PC-9 (cell line): ENCODE data around the gene BAIAP2. TPM values are rescaled to one million over a fixed set of nuclear protein-coding genes. Genes with fewer than 3 reads are reported as not detected.
A peak's percentile ranks its signal among the peaks of the same experiment; 100 is the strongest.

ENCODE experiments used
- BruUV-seq: library from RNA; stranded (reverse); fragments of 400-500 nt; replicated peaks from 2 replicates; lab custom pipeline; 2021; lab: Mats Ljungman, UMichigan
- CTCF ChIA-PET: fragments of 300-600 bp; sonication (Branson Sonifier 250); formaldehyde crosslinking; loops from one replicate; lab custom pipeline; 2022; ENCODE audit warnings: antibody characterized with exemption; lab: Charles Lee
- POLR2A ChIA-PET: fragments of 300-600 bp; sonication (Branson Sonifier 250); formaldehyde crosslinking; loops from one replicate; lab custom pipeline; 2022; ENCODE audit warnings: antibody characterized with exemption; ENCODE audit not compliant: unreplicated experiment; lab: Charles Lee
- DNase-seq, 2 experiments: peaks; one replicate each; pipeline versions ENCODE4 v3.0.0 to v3.0.0-alpha.2; 2015 to 2022; ENCODE audit warnings: mixed read lengths in 1 of 2
- H2AFZ ChIP-seq: fragments of 200-600 bp; sonication (generic); 2 replicates; pipeline ENCODE4 v1.8.1; 2017; ENCODE audit warnings: antibody characterized with exemption
- H3F3A ChIP-seq: fragments of 200-600 bp; sonication (generic); 2 replicates; pipeline ENCODE4 v1.8.1; 2017; ENCODE audit warnings: antibody characterized with exemption, mild to moderate bottlenecking, low read depth; ENCODE audit not compliant: insufficient read depth
- H3K27ac ChIP-seq: fragments of 200-600 bp; sonication (generic); 2 replicates; pipeline ENCODE4 v1.6.1; 2016; ENCODE audit warnings: mixed run types
- H3K27me3 ChIP-seq: fragments of 200-600 bp; sonication (generic); 2 replicates; pipeline ENCODE4 v1.6.1; 2016; ENCODE audit warnings: low read depth, mixed run types; ENCODE audit not compliant: insufficient read depth
- H3K36me3 ChIP-seq: fragments of 200-600 bp; sonication (generic); 2 replicates; pipeline ENCODE4 v1.6.1; 2016; ENCODE audit warnings: low read depth, mixed run types
- H3K4me1 ChIP-seq: fragments of 200-600 bp; sonication (generic); replicated peaks from 2 replicates; pipeline ENCODE4 v1.6.1; 2016; ENCODE audit warnings: mixed run types; ENCODE audit not compliant: insufficient read depth
- H3K4me2 ChIP-seq: fragments of 200-600 bp; sonication (generic); 2 replicates; pipeline ENCODE4 v1.6.1; 2017; ENCODE audit warnings: mixed run types
- H3K4me3 ChIP-seq: fragments of 200-600 bp; sonication (generic); 2 replicates; pipeline ENCODE4 v1.6.1; 2016; ENCODE audit warnings: mixed run types
- H3K79me2 ChIP-seq: fragments of 200-600 bp; sonication (generic); 2 replicates; pipeline ENCODE4 v1.6.1; 2017; ENCODE audit warnings: low read depth, mixed run types
- H3K9me2 ChIP-seq: fragments of 200-600 bp; sonication (generic); 2 replicates; pipeline ENCODE4 v1.8.1; 2017; ENCODE audit warnings: mild to moderate bottlenecking; ENCODE audit not compliant: insufficient read depth
- H3K9me3 ChIP-seq: fragments of 200-600 bp; sonication (generic); 2 replicates; pipeline ENCODE4 v1.8.1; 2016; ENCODE audit warnings: low read depth; ENCODE audit not compliant: insufficient read depth
- H4K20me1 ChIP-seq: fragments of 200-600 bp; sonication (generic); 2 replicates; pipeline ENCODE4 v1.8.1; 2017; ENCODE audit not compliant: insufficient read depth
- EZH2 ChIP-seq: fragments of 200-600 bp; sonication (generic); IDR thresholded peaks from 2 replicates; pipeline ENCODE4 v1.8.0; 2017; ENCODE audit warnings: antibody characterized with exemption, low read depth
- intact Hi-C: fragments of 100-400 bp; cut with micrococcal nuclease; formaldehyde crosslinking; loops from one replicate; pipeline ENCODE4 v1.10.0; 2022; ENCODE audit not compliant: unreplicated experiment
- total RNA-seq: library from RNA; stranded (reverse); gene quantifications from 2 replicates; pipeline ENCODE4 v1.2.3, GENCODE V29; 2021
- TF ChIP-seq, protein P1 (sequence below): fragments of 200-600 bp; sonication (generic); conservative IDR thresholded peaks from 2 replicates; pipeline ENCODE4 v1.6.1; 2017; ENCODE audit warnings: mixed run types, antibody characterized with exemption, mild to moderate bottlenecking, moderate library complexity

The BAIAP2 gene
- total RNA-seq, 1 experiment from 2014 or later = 125 TPM

DNA sequence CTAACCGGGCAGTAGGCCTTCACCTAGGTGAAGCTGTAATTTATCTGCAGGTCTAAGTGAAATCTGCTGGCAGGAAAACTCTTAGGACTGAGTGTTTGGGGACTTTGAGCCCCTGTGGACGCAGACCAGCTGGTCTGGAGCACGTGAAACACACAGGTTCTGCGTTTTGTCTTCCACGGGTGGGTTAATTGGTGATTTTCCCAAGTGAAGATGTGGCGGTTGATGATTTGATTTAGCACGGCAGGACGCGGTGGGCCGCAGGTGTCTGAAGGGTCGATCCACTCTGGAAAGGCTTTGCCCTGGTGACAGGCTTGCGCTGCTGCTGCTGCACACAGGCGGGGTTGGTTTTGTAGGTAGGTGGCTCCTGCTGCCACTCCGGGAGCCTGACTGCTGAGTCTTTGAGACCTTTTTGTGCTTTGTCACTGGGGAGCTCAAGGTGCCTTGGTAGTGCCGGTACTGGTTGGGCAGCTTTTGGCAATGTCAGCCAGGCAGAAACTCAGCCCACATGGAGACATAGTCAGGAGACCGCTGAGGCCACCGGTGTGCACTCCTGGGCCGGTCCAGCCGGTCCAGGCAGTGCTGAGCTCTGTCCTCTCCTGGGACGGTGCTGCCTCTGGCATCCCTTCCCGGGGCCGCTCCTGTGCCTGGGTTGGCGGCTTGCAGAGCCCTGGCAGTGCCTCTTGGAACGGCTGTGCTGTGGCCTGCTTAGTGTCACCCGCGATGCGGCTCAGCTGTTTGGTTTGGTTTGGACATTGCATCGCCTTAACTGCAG is 2.3 kb downstream of the BAIAP2 start:
- Histone ChIP-seq H3K4me3 (peak overlapping the region; percentile 66), H3F3A (peaks cover 17% of the 10 kb centered on the region; the same call in 1 of the 2 replicates), H3K9me2 (no peaks in the 10 kb centered on the region), H3K79me2 (peaks cover 62% of the 10 kb centered on the region), H2AFZ (no peak overlapping the region), H4K20me1 (peaks cover 14% of the 10 kb centered on the region; the same call in 1 of the 2 replicates), H3K4me1 (peaks cover 51% of the 10 kb centered on the region), H3K27ac (peak overlapping the region; percentile 93), H3K36me3 (no peaks in the 10 kb centered on the region), H3K27me3 (no peaks in the 10 kb centered on the region), H3K9me3 (no peaks in the 10 kb centered on the region), H3K4me2 (peak overlapping the region; percentile 98)
- intact Hi-C loops = loop anchor here (1.0 kb wide), 4 partner anchors 13 to 58 kb away; no protein-coding TSS in a partner anchor
- ChIA-PET POLR2A (interaction anchor here (0.5 to 1.5 kb wide), 16 partner anchors 8 to 949 kb away, joined by 3 to 26 read pairs (median 4); no protein-coding TSS in a partner anchor), CTCF (interaction anchor here (0.7 to 1.2 kb wide), 4 partner anchors 12 to 65 kb away, joined by 3 to 4 read pairs (median 4); no protein-coding TSS in a partner anchor)
- TSS peak; percentile 76 for BruUV-seq
- peak; percentile 95 to 96 for DNase-seq
- TF ChIP-seq, protein P1, sequence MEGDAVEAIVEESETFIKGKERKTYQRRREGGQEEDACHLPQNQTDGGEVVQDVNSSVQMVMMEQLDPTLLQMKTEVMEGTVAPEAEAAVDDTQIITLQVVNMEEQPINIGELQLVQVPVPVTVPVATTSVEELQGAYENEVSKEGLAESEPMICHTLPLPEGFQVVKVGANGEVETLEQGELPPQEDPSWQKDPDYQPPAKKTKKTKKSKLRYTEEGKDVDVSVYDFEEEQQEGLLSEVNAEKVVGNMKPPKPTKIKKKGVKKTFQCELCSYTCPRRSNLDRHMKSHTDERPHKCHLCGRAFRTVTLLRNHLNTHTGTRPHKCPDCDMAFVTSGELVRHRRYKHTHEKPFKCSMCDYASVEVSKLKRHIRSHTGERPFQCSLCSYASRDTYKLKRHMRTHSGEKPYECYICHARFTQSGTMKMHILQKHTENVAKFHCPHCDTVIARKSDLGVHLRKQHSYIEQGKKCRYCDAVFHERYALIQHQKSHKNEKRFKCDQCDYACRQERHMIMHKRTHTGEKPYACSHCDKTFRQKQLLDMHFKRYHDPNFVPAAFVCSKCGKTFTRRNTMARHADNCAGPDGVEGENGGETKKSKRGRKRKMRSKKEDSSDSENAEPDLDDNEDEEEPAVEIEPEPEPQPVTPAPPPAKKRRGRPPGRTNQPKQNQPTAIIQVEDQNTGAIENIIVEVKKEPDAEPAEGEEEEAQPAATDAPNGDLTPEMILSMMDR = no peak
- no peak for TF ChIP-seq EZH2

DNA sequence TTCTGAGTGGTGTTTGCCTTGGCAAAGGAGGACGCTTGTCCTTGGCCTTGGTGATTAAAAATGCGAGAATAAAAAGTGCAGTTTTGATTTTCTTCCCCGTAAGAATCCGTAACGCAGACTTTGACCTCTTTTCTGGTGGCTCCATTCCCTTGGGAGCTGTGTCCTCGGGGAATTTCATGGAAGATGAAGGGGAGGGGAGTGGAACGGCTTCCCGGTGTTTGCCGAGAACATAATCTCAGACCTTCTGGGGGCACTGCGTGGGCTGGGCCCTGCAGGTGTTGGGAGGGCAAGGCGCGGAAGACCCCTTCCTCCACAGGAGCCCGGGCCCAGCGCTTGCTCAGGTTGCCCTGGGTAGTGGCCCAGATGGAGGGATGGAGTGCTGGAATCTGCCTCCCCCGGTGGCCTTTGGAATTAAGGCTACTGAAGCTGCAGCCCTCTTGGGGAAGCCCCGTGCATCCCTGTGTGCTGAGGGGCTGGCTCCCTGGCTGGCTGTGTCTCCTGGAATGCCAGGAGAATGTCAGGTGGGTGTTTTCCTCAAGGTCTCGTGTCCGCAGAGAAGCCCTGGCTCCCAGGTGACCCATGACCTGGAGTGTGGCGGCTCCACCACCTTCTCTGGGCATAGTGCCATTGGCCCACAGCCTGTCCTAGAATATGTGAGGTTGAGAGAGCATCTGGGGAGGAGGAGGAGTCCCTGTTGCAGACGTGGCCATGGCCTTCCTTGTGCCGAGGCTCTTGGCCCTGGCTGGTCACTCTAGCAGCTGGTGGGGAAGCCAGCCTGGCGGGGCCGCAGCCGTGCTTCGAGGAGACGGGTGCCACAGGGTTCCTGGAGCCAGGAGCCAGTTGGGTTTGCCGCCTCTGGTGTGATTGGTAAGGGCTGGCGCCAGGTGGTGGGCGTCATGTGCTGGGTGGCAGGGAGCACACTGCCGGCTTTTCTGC is 3.1 kb downstream of the BAIAP2 start:
- CTCF ChIA-PET = interaction anchor here (0.7 to 1.2 kb wide), 2 partner anchors 57 to 60 kb away, joined by 3 to 4 read pairs; no protein-coding TSS in a partner anchor
- DNase-seq = peak; percentile 74 to 86
- TF ChIP-seq, protein P1 = no peak
- no peak for TF ChIP-seq EZH2
- no peaks in the 10 kb centered on the region for H3K9me3 ChIP-seq
- peak overlapping the region; percentile 98 for H3K4me2 ChIP-seq
- no peaks in the 10 kb centered on the region for H3K9me2 ChIP-seq
- intact Hi-C loops = loop anchor here (1.0 kb wide), 4 partner anchors 12 to 57 kb away; no protein-coding TSS in a partner anchor
- no peaks in the 10 kb centered on the region for H3K27me3 ChIP-seq
- H3K4me3 ChIP-seq = peak overlapping the region; percentile 32; the same call in 1 of the 2 replicates
- peaks cover 70% of the 10 kb centered on the region for H3K79me2 ChIP-seq
- POLR2A ChIA-PET = interaction anchor here (0.5 to 1.5 kb wide), 12 partner anchors 7 to 950 kb away, joined by 3 to 26 read pairs (median 4); no protein-coding TSS in a partner anchor
- H4K20me1 ChIP-seq = peaks cover 14% of the 10 kb centered on the region; the same call in 1 of the 2 replicates
- peak overlapping the region; percentile 93 for H3K27ac ChIP-seq
- H2AFZ ChIP-seq = no peak overlapping the region
- peaks cover 19% of the 10 kb centered on the region; the same call in 1 of the 2 replicates for H3F3A ChIP-seq
- no peaks in the 10 kb centered on the region for H3K36me3 ChIP-seq
- BruUV-seq = no TSS peak
- peaks cover 54% of the 10 kb centered on the region for H3K4me1 ChIP-seq

DNA sequence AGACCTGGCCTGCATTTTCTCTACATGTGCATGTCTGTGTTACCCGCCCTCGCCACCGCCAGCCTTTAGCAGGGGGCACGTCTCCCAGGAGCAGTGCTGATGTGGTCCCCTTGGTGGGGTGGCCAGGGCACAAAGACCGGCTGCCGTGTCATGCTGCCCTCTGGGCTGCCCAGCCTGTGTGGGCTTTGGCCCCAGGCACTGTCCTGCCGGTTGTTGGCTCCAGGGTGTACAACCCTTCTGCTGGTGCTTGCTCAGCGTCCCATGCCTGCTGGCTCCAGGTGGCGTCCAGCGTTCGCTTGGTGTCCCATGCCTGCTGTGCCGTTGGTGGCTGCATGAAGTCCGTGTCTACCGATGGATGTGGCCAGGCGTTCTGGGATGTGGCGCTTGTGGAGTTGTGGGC is 4.1 kb downstream of the BAIAP2 start:
- TF ChIP-seq EZH2 = no peak
- TF ChIP-seq, protein P1 = no peak
- BruUV-seq = no TSS peak
- Histone ChIP-seq H3F3A (peaks cover 27% of the 10 kb centered on the region; the same call in 1 of the 2 replicates), H3K9me3 (no peaks in the 10 kb centered on the region), H3K9me2 (no peaks in the 10 kb centered on the region), H4K20me1 (peaks cover 14% of the 10 kb centered on the region; the same call in 1 of the 2 replicates), H3K79me2 (peaks cover 76% of the 10 kb centered on the region), H3K27me3 (no peaks in the 10 kb centered on the region), H3K4me1 (peaks cover 61% of the 10 kb centered on the region), H3K36me3 (no peaks in the 10 kb centered on the region), H3K4me3 (no peak overlapping the region), H3K27ac (no peak overlapping the region), H3K4me2 (peak overlapping the region; percentile 72; the same call in 1 of the 2 replicates), H2AFZ (no peak overlapping the region)
- POLR2A ChIA-PET = no interaction called here
- intact Hi-C loops = no loop called here
- CTCF ChIA-PET = no interaction called here
- no peak for DNase-seq
